Measurements from ENCODE around the gene ARID4B. TPM values are rescaled to one million over a fixed set of nuclear protein-coding genes. Genes with fewer than 3 reads are reported as not detected.

The ARID4B gene
- total and polyA plus RNA-seq, 2 of the 13 experiments (the other 11 are each of a cell fraction or from before 2014, with no cell fraction given) = 9.7 to 24.6 TPM

GRCh38 chr1:235160957-235161684 is 166.9 kb downstream of the ARID4B start, which contains the start of gene RBM34 (continued):
- TF ChIP-seq ZNF569 (CRISPR knock-in tag; IDR thresholded peaks at IDR 0.05; ENCODE audit: borderline replicate concordance) (no peak; the same call in 1 of the 2 replicates), PCBP2 (optimal IDR thresholded peaks at IDR 0.05; ENCODE audit: low read depth, low read length, poor library complexity, severe bottlenecking) (no peak), ZNF75D (CRISPR knock-in tag; IDR thresholded peaks at IDR 0.05; ENCODE audit: borderline replicate concordance) (peak; percentile 81; the same call in 1 of the 2 replicates), ZNF280D (CRISPR knock-in tag; IDR thresholded peaks at IDR 0.05) (peak; percentile 75), FLYWCH1 (CRISPR knock-in tag; IDR thresholded peaks at IDR 0.05) (no peak), ZNF451 (CRISPR knock-in tag; IDR thresholded peaks at IDR 0.05) (peak; percentile 74; the same call in 1 of the 2 replicates), MXD1 (CRISPR knock-in tag; IDR thresholded peaks at IDR 0.05) (peak; percentile 85), SIX1 (CRISPR knock-in tag; IDR thresholded peaks at IDR 0.05; ENCODE audit: borderline replicate concordance) (no peak), HMGXB4 (CRISPR knock-in tag; IDR thresholded peaks at IDR 0.05; ENCODE audit: borderline replicate concordance in 1 of 2, low read depth in 1 of 2) (peak; percentile 75 to 88; a peak in 3 of 4 replicates), ZNF589 (CRISPR knock-in tag; conservative IDR thresholded peaks at IDR 0.05) (no peak), IKZF4 (CRISPR knock-in tag; IDR thresholded peaks at IDR 0.05; ENCODE audit: borderline replicate concordance, low read depth, not compliant biosample characterization) (peak; percentile 94), ZNF34 (CRISPR knock-in tag; IDR thresholded peaks at IDR 0.05; ENCODE audit: borderline replicate concordance) (no peak), FUBP1 (CRISPR knock-in tag; IDR thresholded peaks at IDR 0.05; ENCODE audit: borderline replicate concordance) (0 out of 2 replicates have a peak, but pooled peaks have one; percentile 95), BRCA1 (CRISPR knock-in tag; IDR thresholded peaks at IDR 0.05) (peak; percentile 89), NR2F2 (IDR thresholded peaks at IDR 0.05; ENCODE audit: borderline replicate concordance, low read depth) (peak; percentile 1; the same call in 1 of the 2 replicates), ARNTL (CRISPR knock-in tag; IDR thresholded peaks at IDR 0.05) (peak; percentile 70; the same call in 1 of the 2 replicates), GTF3A (CRISPR knock-in tag; conservative IDR thresholded peaks at IDR 0.05) (no peak), ISL2 (CRISPR knock-in tag; IDR thresholded peaks at IDR 0.05) (peak; percentile 67; the same call in 1 of the 2 replicates), GFI1 (CRISPR knock-in tag; IDR thresholded peaks at IDR 0.05; ENCODE audit: borderline replicate concordance) (peak; percentile 76; the same call in 1 of the 2 replicates)

Data from HepG2 (cell line).